Measurements from ENCODE around the gene RAPGEF5.

RAPGEF5 gene

DNA sequence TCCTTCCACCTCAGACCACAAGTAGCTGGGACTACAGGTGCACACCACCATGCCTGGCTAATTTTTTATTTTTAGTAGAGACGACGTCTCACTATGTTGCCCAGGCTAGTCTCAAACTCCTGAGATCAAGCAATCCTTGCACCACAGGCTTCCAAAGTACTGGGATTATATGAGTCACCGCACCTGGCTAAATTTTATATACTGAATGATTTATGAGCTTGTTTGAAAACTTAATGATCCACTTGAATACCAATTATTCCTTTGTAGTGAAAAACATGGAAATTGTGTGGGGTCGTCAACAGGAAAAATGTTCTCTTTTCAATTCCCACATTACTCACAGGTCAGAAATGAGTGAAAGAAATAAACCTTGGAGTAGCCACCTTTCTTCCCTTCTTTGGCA, 31.3 kb downstream of the RAPGEF5 start:
- Histone ChIP-seq H3K4me2 (ENCODE audit: low read length) (no peak overlapping the region), H3K36me3 (ENCODE audit: control insufficient read depth, insufficient read depth, low read length) (no peaks in the 10 kb centered on the region), H3K27me3 (ENCODE audit: control insufficient read depth, insufficient read depth, low read length) (no peaks in the 10 kb centered on the region), H3K9ac (no peak overlapping the region), H3K4me1 (no peaks in the 10 kb centered on the region), H3K9me3 (ENCODE audit: control insufficient read depth, low read length) (no peaks in the 10 kb centered on the region), H2AFZ (no peak overlapping the region), H3K79me2 (no peaks in the 10 kb centered on the region), H3K27ac (no peak overlapping the region), H3K4me3 (ENCODE audit: low read depth, low read length) (no peak overlapping the region)
- no peak for TF ChIP-seq CTCF (IDR thresholded peaks at IDR 0.05)

DNA sequence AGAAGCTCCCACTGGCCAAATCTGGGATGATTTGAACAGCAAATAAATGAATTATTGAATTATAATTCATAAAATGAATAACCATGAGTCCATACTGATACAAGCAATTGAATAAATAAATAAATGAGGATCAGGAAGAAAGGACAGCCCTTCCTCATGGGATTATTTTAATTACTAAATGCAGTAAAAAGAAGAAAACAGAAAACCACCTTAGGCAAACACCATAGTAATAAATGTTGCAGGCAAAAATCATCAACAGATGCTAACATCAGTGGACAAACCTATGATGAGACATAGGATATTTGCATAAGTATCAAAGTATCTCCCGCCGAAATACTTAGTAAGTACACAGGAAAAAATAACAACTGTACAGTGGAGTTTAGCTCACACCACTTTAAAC, 33.2 kb downstream of the RAPGEF5 start:
- H2AFZ ChIP-seq: no peak overlapping the region
- H3K4me2 ChIP-seq (ENCODE audit: low read length): no peak overlapping the region
- no peaks in the 10 kb centered on the region for H3K36me3 ChIP-seq (ENCODE audit: control insufficient read depth, insufficient read depth, low read length)
- no peaks in the 10 kb centered on the region for H3K79me2 ChIP-seq
- no peaks in the 10 kb centered on the region for H3K9me3 ChIP-seq (ENCODE audit: control insufficient read depth, low read length)
- no peak for TF ChIP-seq CTCF (IDR thresholded peaks at IDR 0.05)
- H3K9ac ChIP-seq: no peak overlapping the region
- no peaks in the 10 kb centered on the region for H3K4me1 ChIP-seq
- no peaks in the 10 kb centered on the region for H3K27me3 ChIP-seq (ENCODE audit: control insufficient read depth, insufficient read depth, low read length)
- no peak overlapping the region for H3K4me3 ChIP-seq (ENCODE audit: low read depth, low read length)
- H3K27ac ChIP-seq: no peak overlapping the region

- H3K4me1 ChIP-seq: no peaks in the 10 kb centered on the region
- no peak overlapping the region for H3K4me3 ChIP-seq (ENCODE audit: low read depth, low read length)
- no peak overlapping the region for H3K9ac ChIP-seq
- no peak overlapping the region for H3K4me2 ChIP-seq (ENCODE audit: low read length)
- no peak for TF ChIP-seq CTCF (IDR thresholded peaks at IDR 0.05)
- no peak overlapping the region for H3K27ac ChIP-seq
- H3K27me3 ChIP-seq (ENCODE audit: control insufficient read depth, insufficient read depth, low read length): no peaks in the 10 kb centered on the region
- no peaks in the 10 kb centered on the region for H3K36me3 ChIP-seq (ENCODE audit: control insufficient read depth, insufficient read depth, low read length)
- no peak overlapping the region for H2AFZ ChIP-seq
- no peaks in the 10 kb centered on the region for H3K79me2 ChIP-seq
- H3K9me3 ChIP-seq (ENCODE audit: control insufficient read depth, low read length): no peaks in the 10 kb centered on the region
These were observed 36.5 kb downstream of the RAPGEF5 start for GRCh38 chr7:22320416-22320815.

- H3K4me2 ChIP-seq (ENCODE audit: low read length): no peak overlapping the region
- TF ChIP-seq CTCF (IDR thresholded peaks at IDR 0.05): no peak
- no peak overlapping the region for H3K27ac ChIP-seq
- H3K9me3 ChIP-seq (ENCODE audit: control insufficient read depth, low read length): no peaks in the 10 kb centered on the region
- no peaks in the 10 kb centered on the region for H3K4me1 ChIP-seq
- H3K9ac ChIP-seq: no peak overlapping the region
- H3K79me2 ChIP-seq: no peaks in the 10 kb centered on the region
- no peak overlapping the region for H3K4me3 ChIP-seq (ENCODE audit: low read depth, low read length)
- no peaks in the 10 kb centered on the region for H3K27me3 ChIP-seq (ENCODE audit: control insufficient read depth, insufficient read depth, low read length)
- no peak overlapping the region for H2AFZ ChIP-seq
- no peaks in the 10 kb centered on the region for H3K36me3 ChIP-seq (ENCODE audit: control insufficient read depth, insufficient read depth, low read length)
These were observed 37.2 kb downstream of the RAPGEF5 start for GRCh38 chr7:22319424-22320403.

DNA sequence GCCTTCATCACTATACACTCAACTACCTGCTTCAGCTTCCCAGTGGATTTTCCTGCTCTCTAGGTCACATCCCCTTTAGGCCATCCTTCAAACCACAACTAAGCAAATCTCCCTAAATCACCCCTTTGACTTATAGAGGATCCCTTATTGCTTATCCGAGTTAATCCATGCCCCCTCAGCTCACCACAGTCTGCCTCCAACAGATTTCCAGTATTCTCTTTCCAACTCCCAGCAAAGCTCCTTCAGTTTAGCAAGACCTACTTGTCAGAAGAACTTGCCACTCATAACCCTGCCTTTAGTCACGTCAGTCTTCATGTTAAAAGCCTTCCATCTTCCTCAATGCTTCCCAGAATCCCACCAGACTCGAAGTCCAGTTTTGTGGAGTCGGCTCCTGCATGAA, 38.6 kb downstream of the RAPGEF5 start:
- Histone ChIP-seq H3K9ac (no peak overlapping the region), H3K4me1 (no peaks in the 10 kb centered on the region), H3K79me2 (no peaks in the 10 kb centered on the region), H3K4me3 (ENCODE audit: low read depth, low read length) (no peak overlapping the region), H3K27ac (no peak overlapping the region), H3K27me3 (ENCODE audit: control insufficient read depth, insufficient read depth, low read length) (no peaks in the 10 kb centered on the region), H3K4me2 (ENCODE audit: low read length) (no peak overlapping the region), H2AFZ (no peak overlapping the region), H3K9me3 (ENCODE audit: control insufficient read depth, low read length) (no peaks in the 10 kb centered on the region), H3K36me3 (ENCODE audit: control insufficient read depth, insufficient read depth, low read length) (no peaks in the 10 kb centered on the region)
- no peak for TF ChIP-seq CTCF (IDR thresholded peaks at IDR 0.05)

Measured in parathyroid adenoma (tissue), 2 donors.